Dermis lymphatic vessel endothelial cell (primary cell): Measurements from ENCODE around the gene B2M. TPM values are rescaled to one million over a fixed set of nuclear protein-coding genes. Genes with fewer than 3 reads are reported as not detected.

Experiments used
- total RNA-seq: library from RNA; depleted of rRNA; stranded (reverse); fragments of >200 nt; gene quantifications from 2 replicates; pipeline ENCODE4 v1.2.1, GENCODE V29; 2014

Gene B2M
- 2,829 and 3,073 TPM in 2 replicates for total RNA-seq

GRCh38 chr15:44711096-44711742 lies at the start of gene B2M, which contains the start of gene PATL2:
B2M (plus strand) TSS chr15:44711517; CDS start chr15:44711547, 30 bp downstream.
PATL2 (minus strand) TSS chr15:44711323; CDS start chr15:44676490, 34,833 bp downstream.

GRCh38 chr15:44663410-44664308 lies 47.7 kb upstream of the B2M start, which contains the start of gene SPG11:
SPG11 (minus strand) TSS chr15:44663662; CDS start chr15:44663647, 15 bp downstream.

GRCh38 chr15:44736181-44736765 lies 25.0 kb downstream of the B2M start, which contains the start of gene TRIM69:
TRIM69 (plus strand) TSS chr15:44736528; CDS start chr15:44736705, 177 bp downstream.

Other genes starting within 250 kb of the B2M start
- gene EIF3J, start 174.4 kb upstream of the B2M start, total RNA-seq: 36.7 and 49.6 TPM in 2 replicates
- gene SPG11, start 47.9 kb upstream of the B2M start, total RNA-seq: 37.3 and 41.0 TPM in 2 replicates
- 0.09 and 0.11 TPM in 2 replicates for gene PATL2, start 194 bp upstream of the B2M start, total RNA-seq
- gene TRIM69, start 25.0 kb downstream of the B2M start, total RNA-seq: 6.4 and 6.5 TPM in 2 replicates
- gene TERB2, start 245.2 kb downstream of the B2M start, total RNA-seq: not detected in 2 replicates